Nucleus accumbens (tissue), 56 donors: ENCODE measurements around the gene CRYL1.

ENCODE experiments used
- DNase-seq, 56 donors: peaks; one replicate each; lab custom pipeline; 2025; lab: John Stamatoyannopoulos, UW

Gene CRYL1

DNA sequence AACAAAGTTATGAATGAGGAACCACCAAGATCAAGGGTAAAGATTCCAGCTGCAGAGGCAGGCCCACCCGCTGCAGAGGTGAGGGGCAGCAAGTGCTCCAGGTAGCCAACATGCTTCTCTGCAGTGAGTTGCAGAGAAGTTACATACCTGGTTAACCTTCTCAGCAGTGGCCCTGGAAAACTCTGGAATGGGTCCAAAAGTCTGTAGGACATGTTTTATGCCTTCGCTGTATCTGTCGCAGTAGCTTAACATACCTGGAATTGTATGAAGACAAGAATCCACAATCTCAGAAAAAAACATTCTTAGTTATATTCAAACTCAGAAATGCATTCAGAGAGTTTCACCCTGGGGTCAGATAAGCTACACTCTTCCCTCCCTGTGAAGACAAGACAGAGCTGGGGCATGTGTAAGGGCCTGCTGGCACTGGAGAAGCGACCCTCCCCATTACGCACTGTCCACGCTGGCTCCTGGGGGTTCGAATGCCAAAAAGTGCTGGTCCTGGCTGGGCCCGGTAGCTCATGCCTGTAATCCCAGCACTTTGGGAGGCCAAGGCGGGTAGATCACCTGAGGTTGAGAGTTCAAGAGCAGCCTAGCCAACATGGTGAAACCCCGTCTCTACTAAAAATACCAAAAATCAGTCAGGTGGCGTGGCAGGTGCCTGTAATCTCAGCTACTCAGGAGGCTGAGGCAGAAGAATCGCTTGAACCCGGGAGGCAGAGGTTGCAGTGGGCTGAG, 121.0 kb downstream of the CRYL1 start:
- DNase-seq, result no peak

DNA sequence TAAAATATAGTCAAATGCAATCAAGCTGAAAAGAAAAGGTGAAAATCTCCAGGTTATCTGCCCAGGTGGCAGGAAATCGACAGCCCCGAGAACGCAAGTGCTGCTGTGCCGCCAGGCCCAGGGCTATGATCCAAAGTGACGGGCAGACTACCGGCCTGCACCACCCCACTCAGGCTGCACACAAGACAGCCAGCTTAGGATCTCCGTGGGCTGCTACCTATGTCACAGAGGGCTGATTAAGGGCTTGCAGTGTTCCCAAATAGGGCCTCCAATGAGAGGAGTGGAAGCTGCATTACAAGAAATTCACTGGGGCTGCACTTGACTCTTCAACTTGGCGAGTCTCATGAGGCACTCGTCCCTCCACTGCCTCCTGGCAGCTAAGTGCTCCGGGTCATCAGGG, 121.8 kb downstream of the CRYL1 start:
- no peak for DNase-seq

GRCh38 chr13:20402881-20403280, 122.8 kb downstream of the CRYL1 start:
- DNase-seq, result no peak

- DNase-seq, result no peak
Measured at GRCh38 chr13:20401931-20402856, 123.5 kb downstream of the CRYL1 start.

- DNase-seq, result no peak
Measured at GRCh38 chr13:20401531-20401930, 124.1 kb downstream of the CRYL1 start.

DNA sequence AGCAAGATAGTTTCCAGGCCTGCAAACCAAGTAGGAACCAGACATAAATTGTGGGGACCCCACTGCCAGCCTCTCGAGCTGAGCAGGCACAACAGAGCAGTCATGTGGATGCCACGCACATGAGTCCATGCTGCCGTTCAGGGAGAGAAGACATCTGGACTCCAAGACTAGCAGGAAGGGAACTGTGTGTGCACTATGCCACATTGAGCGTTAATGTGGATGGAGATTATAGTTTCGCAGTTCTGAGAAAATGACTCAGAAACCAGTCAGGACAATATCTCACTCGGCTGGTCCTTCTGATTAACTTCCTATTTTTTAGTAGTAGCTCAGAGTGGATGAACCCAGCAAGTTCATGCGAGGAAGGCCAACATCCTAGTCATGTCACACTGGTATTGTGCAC, 124.9 kb downstream of the CRYL1 start:
- DNase-seq, result no peak

DNA sequence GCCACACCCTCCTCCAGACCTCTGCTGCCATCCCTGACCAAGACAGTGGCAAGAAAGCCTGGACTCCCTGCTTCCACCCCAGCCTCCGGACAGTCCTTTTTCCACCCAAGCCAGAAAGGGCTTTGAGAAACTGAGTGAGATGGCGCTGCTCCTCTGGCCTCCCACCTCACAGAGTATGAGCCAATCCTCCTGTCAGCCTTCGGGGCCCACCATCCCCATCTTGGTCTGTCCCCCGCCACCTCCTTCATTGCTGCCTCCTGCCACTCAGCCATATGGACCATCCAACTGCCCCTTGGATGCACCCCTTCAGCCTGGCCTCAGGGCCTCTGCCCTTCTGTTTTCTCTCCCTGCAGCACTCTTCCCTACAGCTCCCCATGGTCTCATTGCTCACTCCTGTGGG, 125.7 kb downstream of the CRYL1 start:
- no peak for DNase-seq

DNA sequence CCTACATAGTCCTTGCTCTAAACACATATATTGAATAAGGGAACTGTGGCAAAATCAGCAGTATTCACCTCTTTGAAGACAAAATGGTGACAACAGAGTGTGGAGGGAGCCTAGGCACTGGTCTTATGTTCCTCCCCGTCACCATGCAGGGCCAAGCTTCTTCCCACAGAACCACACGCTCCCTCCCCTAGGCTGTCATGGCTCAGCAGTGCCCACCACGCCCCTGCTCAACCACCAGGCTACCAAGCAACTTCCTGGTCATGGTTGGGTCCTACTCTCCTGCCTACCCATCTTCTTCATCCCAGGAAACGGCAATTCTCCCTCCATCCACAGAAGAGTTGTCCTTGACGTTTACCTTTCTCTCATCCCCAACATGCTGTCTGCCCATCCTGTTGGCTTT, 126.1 kb downstream of the CRYL1 start:
- DNase-seq, result no peak

DNA sequence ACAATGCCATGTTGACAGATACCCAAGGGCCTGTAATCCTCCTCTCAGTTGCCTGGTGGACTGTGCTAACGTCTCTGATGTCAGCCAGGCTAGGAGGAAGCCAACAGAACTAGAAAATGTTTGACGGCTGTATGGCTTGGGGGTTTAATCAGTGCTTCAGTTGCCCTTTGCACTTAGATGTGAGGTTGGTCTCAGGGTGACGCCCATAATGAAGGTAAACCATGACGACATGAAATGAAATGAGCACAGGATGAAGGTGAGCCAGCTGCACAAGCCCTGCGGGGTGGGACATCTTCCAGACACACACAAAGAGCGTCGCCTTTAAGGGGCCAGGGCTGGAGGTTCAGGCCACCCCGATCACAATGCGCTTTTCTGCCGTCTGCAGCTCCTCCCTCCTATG, 127.2 kb downstream of the CRYL1 start:
- no peak for DNase-seq

DNA sequence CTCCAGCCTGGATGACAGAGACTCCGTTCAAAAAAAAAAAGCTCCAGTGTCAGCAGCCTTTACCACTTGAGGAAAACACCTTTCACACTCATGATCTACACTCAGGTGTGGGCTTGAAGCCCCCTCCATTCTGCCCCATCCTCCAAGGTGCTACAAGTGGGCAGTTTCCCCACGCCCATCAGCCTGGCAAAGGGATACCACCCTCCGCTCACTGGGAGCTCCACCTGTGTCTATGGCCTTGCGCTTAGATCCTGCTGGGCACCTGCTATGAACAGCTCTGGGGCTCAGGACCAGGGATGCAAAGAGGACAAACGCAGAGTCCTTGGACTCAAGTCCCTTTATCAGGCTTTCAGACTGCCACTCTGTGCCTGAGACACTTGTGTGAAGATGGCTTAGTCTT, 127.8 kb downstream of the CRYL1 start:
- DNase-seq, result no peak

GRCh38 chr13:20395061-20395916, 130.4 kb downstream of the CRYL1 start:
- DNase-seq, result no peak

GRCh38 chr13:20394506-20394905, 131.2 kb downstream of the CRYL1 start:
- no peak for DNase-seq

DNA sequence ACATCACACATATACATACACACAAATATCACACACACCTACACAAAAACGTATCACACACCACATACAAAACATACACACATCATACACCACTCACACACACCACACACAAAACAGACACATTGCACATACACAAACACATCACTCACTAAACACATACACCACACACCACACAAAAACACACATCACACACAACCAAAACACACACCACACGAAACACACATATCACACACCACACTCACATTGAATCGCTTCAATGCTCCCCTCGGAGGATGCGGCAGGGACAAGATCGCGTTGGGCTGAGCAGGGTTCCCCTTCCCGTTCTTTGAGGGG, 131.5 kb downstream of the CRYL1 start:
- DNase-seq, result no peak

- no peak for DNase-seq
Measured at GRCh38 chr13:20393273-20394168, 132.1 kb downstream of the CRYL1 start.

GRCh38 chr13:20392530-20392929, 133.1 kb downstream of the CRYL1 start:
- no peak for DNase-seq

DNA sequence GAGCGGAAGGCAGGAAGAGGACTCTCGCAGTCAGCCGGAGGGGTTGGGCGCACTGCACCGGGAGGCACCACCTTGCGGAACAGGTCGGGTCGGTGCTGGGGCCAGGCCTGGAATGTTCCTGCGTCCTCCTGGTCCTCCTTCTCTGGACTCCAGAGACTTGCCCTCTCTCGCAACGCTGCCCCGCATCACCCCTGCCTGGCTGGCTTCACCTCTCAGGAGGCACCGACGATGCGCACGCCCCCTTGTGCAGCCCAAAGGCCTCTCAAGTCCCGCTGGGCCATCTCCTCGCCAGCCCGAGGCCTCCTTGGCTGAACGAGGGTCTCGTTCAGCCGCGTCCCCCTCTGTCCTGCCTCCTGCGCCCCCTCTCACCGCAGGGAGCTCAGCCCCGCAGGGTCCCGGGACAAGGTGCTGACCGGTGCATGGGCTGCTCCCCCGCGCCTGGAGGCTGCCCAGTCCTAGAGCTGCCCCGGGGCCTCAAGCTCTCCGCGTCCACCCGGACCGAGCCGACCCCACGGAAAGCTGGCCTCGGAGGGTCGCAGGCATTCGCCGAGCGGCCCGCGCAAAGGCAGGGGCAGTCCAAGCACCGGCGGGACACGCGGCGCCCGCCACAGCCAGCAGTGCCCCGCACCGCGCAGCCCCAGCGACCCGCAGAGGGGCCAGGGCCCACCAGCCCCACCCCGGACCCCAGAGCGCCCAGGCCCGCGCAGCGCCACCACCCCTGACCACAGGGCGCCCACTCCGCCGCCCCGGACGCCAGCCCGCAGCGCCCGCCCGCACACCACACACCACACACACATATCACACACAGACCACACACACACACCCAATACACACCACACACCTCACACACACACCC, 133.8 kb downstream of the CRYL1 start:
- no peak for DNase-seq

- DNase-seq, result no peak
Measured at GRCh38 chr13:20390526-20391175, 135.0 kb downstream of the CRYL1 start.

DNA sequence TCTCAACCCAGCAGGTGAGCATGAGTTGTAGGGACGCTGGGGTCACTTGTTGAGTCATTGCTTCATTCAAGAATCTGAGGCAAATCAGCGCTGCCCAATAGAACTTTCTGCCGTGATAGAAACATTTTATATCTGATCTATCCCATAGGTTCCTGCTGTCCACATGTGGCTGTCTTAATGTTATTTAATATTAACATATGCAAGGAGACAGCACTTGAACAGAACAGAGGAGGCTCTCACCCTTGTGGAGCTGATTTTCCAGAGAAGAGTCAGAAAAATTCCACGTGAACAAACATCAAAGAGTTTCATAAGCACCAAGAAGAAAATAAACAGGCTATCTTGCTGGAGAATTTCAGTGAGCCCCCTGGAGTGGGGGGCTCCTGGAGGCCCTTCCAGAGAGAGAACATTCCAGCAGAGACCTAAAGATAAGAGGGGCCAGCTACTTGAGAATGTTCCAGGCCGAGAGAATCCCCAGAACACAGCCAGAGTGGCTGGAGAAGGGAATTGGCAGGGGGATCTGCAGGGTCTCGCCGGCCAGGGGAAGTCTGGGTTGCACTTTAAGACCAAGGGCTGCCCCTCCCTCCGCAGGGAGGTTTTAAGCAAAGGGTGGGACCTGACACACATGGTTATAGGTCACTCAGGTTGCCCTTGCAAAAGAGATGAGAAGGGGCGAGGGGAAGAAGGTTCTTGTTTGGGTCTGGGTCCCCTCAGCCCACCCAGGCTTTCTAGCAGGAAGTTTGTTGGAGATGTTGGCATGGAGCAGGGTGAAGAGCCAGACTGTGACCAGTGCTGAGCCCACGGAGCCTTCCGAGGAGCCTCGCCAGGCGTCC, 135.7 kb downstream of the CRYL1 start:
- no peak for DNase-seq
